Caco-2 (cell line): ENCODE measurements around the gene PRR5. TPM values are rescaled to one million over a fixed set of nuclear protein-coding genes. Genes with fewer than 3 reads are reported as not detected.
A peak's percentile ranks its signal among the peaks of the same experiment; 100 is the strongest.

Experiments used
- BruUV-seq: library from RNA; stranded (reverse); fragments of 400-500 nt; replicated peaks from 2 replicates; lab custom pipeline; 2021; lab: Mats Ljungman, UMichigan
- CTCF ChIA-PET: fragments of 300-600 bp; sonication (Branson Sonifier 250); formaldehyde crosslinking; loops from one replicate; lab custom pipeline; 2022; ENCODE audit warnings: antibody characterized with exemption; lab: Charles Lee
- POLR2A ChIA-PET: fragments of 300-600 bp; sonication (Branson Sonifier 250); formaldehyde crosslinking; loops from one replicate; lab custom pipeline; 2022; ENCODE audit warnings: antibody characterized with exemption; lab: Charles Lee
- DNase-seq, 2 experiments: peaks; one replicate each; pipeline versions ENCODE4 v3.0.0 to v3.0.0-alpha.2; 2020 to 2022
- H3K27me3 ChIP-seq: replicated peaks from 2 replicates; pipeline ENCODE4 v1.6.0; 2011; ENCODE audit warnings: low read length; ENCODE audit not compliant: control insufficient read depth, insufficient read depth
- H3K36me3 ChIP-seq: 2 replicates; pipeline ENCODE4 v1.5.1; 2011; ENCODE audit warnings: low read length; ENCODE audit not compliant: control insufficient read depth, insufficient read depth
- H3K4me1 ChIP-seq: fragments of 250-450 bp; sonication (Bioruptor Pico); 2 replicates; pipeline ENCODE4 v1.5.1; 2020; ENCODE audit warnings: mild to moderate bottlenecking
- H3K4me3 ChIP-seq: 2 replicates; pipeline ENCODE4 v1.5.1; 2011; ENCODE audit warnings: low read depth, mild to moderate bottlenecking, control low read depth, low read length
- H3K9me3 ChIP-seq: fragments of 250-450 bp; sonication (Bioruptor Pico); 2 replicates; pipeline ENCODE4 v1.5.1; 2020; ENCODE audit warnings: mild to moderate bottlenecking, moderate library complexity
- H3K27ac Mint-ChIP-seq: one replicate; pipeline ENCODE4 v1.8.0; 2022; ENCODE audit warnings: mixed read lengths; ENCODE audit not compliant: unreplicated experiment
- H3K27me3 Mint-ChIP-seq: one replicate; pipeline ENCODE4 v1.8.0; 2022; ENCODE audit warnings: mixed read lengths; ENCODE audit not compliant: insufficient read depth, unreplicated experiment
- H3K36me3 Mint-ChIP-seq: one replicate; pipeline ENCODE4 v1.8.0; 2022; ENCODE audit warnings: mild to moderate bottlenecking, mixed read lengths; ENCODE audit not compliant: insufficient read depth, unreplicated experiment
- H3K4me1 Mint-ChIP-seq: one replicate; pipeline ENCODE4 v1.8.0; 2022; ENCODE audit warnings: low read depth, mixed read lengths; ENCODE audit not compliant: unreplicated experiment
- H3K4me3 Mint-ChIP-seq: one replicate; pipeline ENCODE4 v1.8.0; 2022; ENCODE audit warnings: mild to moderate bottlenecking, moderate library complexity, mixed read lengths; ENCODE audit not compliant: unreplicated experiment
- H3K9me3 Mint-ChIP-seq: one replicate; pipeline ENCODE4 v1.8.0; 2022; ENCODE audit warnings: mixed read lengths; ENCODE audit not compliant: unreplicated experiment
- intact Hi-C: fragments of 100-400 bp; cut with micrococcal nuclease; formaldehyde crosslinking; loops from one replicate; pipeline ENCODE4 v1.10.0; 2022; ENCODE audit not compliant: unreplicated experiment
- total RNA-seq: library from RNA; stranded (reverse); gene quantifications from 2 replicates; pipeline ENCODE4 v1.2.3, GENCODE V29; 2022
- TF ChIP-seq, protein P1 (sequence below), 2 experiments: fragments of 200-600 bp in 1 of 2; IDR thresholded peaks; 1 replicate in 1 of 2; 2 replicates in 1 of 2; pipeline versions ENCODE4 v1.5.1 to v1.8.0; 2011 to 2022; ENCODE audit warnings: antibody characterized with exemption in 1 of 2, control low read depth in 1 of 2, inconsistent platforms in 1 of 2, low read depth in 1 of 2, low read length in 1 of 2, mild to moderate bottlenecking in 1 of 2, moderate library complexity in 1 of 2; ENCODE audit not compliant: insufficient read depth in 1 of 2, severe bottlenecking in 1 of 2, unreplicated experiment in 1 of 2

The PRR5 gene
- total RNA-seq, 1 experiment from 2014 or later = 82.8 TPM

DNA sequence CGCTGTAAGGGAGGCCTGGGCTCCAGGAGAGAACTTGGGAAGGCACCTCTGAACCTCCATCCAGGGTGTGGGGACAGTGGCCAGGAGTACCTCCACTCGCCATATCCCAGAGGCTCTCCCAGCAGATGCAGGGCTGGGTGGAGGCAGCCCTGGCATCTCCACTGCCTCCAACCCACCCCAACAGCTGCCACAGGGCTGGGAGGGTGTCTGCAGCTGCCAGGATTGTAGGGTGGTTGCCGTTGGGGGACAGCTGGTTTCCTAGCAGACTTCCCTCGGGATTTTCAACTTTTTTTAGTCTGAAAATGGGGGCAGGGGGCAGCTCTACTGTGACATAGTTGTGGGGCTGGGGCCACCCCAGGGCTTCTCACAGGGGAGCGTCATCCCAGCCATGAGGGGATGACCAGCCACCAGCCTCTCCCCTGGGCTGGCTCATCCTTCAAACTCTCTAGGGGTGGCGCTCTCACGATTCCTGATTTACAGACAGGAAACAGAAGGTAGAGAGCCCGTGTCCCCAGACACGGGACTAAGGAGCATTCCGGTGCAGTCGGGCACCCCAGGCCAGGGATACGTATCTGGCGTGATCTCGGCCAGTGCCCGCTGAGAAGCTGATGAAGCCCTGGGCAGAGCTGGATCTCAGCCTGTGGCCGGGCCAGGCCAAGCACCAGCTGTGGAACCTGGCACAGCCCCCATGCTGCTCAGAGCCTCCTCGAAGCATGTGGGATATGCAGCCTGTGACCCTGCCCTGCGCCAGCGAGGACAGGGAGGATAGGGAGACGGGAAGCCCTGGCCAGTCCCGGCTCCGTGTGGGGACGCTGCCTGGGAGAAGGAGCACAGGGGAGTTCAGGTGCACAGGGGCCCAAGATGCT, 9.9 kb downstream of the PRR5 start:
- TF ChIP-seq, protein P1, sequence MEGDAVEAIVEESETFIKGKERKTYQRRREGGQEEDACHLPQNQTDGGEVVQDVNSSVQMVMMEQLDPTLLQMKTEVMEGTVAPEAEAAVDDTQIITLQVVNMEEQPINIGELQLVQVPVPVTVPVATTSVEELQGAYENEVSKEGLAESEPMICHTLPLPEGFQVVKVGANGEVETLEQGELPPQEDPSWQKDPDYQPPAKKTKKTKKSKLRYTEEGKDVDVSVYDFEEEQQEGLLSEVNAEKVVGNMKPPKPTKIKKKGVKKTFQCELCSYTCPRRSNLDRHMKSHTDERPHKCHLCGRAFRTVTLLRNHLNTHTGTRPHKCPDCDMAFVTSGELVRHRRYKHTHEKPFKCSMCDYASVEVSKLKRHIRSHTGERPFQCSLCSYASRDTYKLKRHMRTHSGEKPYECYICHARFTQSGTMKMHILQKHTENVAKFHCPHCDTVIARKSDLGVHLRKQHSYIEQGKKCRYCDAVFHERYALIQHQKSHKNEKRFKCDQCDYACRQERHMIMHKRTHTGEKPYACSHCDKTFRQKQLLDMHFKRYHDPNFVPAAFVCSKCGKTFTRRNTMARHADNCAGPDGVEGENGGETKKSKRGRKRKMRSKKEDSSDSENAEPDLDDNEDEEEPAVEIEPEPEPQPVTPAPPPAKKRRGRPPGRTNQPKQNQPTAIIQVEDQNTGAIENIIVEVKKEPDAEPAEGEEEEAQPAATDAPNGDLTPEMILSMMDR (IDR thresholded peaks at IDR 0.05; ENCODE audit: insufficient read depth in 1 of 2, low read depth in 1 of 2, low read length in 1 of 2, severe bottlenecking in 1 of 2, unreplicated experiment in 1 of 2) = no peak
- POLR2A ChIA-PET = no interaction called here
- Histone ChIP-seq H3K36me3 (no peaks in the 10 kb centered on the region; the same call in 1 of the 2 replicates), H3K4me3 (no peak overlapping the region), H3K4me1 (peaks cover 31% of the 10 kb centered on the region), H3K27me3 (no peaks in the 10 kb centered on the region), H3K9me3 (no peaks in the 10 kb centered on the region)
- no peaks in the 10 kb centered on the region for H3K9me3 Mint-ChIP-seq
- CTCF ChIA-PET = no interaction called here
- peaks cover 67% of the 10 kb centered on the region for H3K36me3 Mint-ChIP-seq
- no TSS peak for BruUV-seq
- H3K27me3 Mint-ChIP-seq = no peaks in the 10 kb centered on the region
- intact Hi-C loops = no loop called here
- H3K4me1 Mint-ChIP-seq = peaks cover 10% of the 10 kb centered on the region
- no peak for DNase-seq
- H3K27ac Mint-ChIP-seq = peak overlapping the region; percentile 83
- H3K4me3 Mint-ChIP-seq = no peak overlapping the region

DNA sequence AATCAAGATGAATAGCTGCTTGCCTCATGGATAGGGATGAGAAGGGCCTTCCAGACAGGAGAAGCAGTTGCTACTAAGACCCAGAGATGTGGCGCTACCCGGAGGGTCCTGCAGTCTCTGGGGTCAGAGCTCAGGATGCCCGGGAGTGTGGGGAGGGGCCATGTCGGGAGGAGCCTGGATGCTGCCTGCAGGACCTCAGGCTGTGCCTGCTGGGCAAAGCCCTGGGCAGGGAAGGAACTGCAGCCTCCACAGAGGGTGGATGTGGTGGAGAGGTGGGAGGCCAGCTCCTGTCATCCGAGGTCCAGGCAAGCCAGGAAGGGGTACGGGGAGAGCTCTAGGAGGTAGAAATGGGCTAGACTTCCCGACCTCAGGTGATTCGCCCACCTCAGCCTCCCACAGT, 11.0 kb downstream of the PRR5 start:
- Mint-ChIP-seq H3K27me3 (no peaks in the 10 kb centered on the region), H3K4me1 (peaks cover 10% of the 10 kb centered on the region), H3K27ac (peak overlapping the region; percentile 50), H3K4me3 (no peak overlapping the region), H3K9me3 (no peaks in the 10 kb centered on the region), H3K36me3 (peaks cover 71% of the 10 kb centered on the region)
- no peaks in the 10 kb centered on the region; the same call in 1 of the 2 replicates for H3K36me3 ChIP-seq
- CTCF ChIA-PET = no interaction called here
- no peaks in the 10 kb centered on the region for H3K9me3 ChIP-seq
- POLR2A ChIA-PET = no interaction called here
- TF ChIP-seq, protein P1 (IDR thresholded peaks at IDR 0.05; ENCODE audit: insufficient read depth in 1 of 2, low read depth in 1 of 2, low read length in 1 of 2, severe bottlenecking in 1 of 2, unreplicated experiment in 1 of 2) = no peak
- no TSS peak for BruUV-seq
- H3K4me3 ChIP-seq = no peak overlapping the region
- intact Hi-C loops = no loop called here
- DNase-seq = no peak
- H3K27me3 ChIP-seq = no peaks in the 10 kb centered on the region
- peaks cover 31% of the 10 kb centered on the region for H3K4me1 ChIP-seq

DNA sequence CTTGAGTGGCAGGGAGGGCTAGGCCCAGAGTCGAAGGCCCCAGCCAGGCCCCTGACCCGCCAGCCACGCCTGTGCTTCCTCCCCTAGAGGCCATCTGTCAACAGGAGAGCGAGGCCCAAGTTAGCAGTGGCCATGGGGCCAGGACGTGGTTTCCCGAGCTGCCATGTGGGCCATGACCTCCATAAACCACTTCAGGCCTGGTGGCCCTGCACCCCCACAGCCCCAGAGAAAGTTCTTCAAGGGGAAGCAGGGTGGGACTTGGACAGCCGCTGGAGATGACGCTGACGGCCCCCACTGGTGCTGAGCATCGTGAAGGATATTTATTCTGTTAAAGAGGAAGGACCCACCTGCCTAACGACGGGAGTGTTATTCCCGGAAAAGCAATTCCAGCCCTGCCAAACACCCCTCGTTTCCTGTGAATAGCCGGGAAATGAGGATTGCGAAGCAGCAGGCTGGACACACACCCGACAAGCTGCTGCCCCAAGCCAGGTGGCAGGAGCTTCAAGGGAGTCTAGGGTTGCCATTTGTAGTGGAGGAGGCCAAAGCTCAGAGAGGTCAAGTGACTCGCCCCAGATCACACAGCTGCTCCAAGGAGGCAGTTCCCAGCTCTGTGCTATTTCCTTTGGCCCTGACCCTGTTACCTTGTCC, 12.8 kb downstream of the PRR5 start:
- Mint-ChIP-seq H3K4me3 (no peak overlapping the region), H3K27me3 (no peaks in the 10 kb centered on the region), H3K36me3 (peaks cover 75% of the 10 kb centered on the region), H3K9me3 (no peaks in the 10 kb centered on the region), H3K27ac (no peak overlapping the region), H3K4me1 (peaks cover 10% of the 10 kb centered on the region)
- TF ChIP-seq, protein P1 (IDR thresholded peaks at IDR 0.05; ENCODE audit: insufficient read depth in 1 of 2, low read depth in 1 of 2, low read length in 1 of 2, severe bottlenecking in 1 of 2, unreplicated experiment in 1 of 2) = no peak
- no peak overlapping the region for H3K4me3 ChIP-seq
- POLR2A ChIA-PET = no interaction called here
- intact Hi-C loops = no loop called here
- H3K9me3 ChIP-seq = no peaks in the 10 kb centered on the region
- peaks cover 24% of the 10 kb centered on the region for H3K4me1 ChIP-seq
- DNase-seq = no peak
- no peaks in the 10 kb centered on the region for H3K27me3 ChIP-seq
- H3K36me3 ChIP-seq = no peaks in the 10 kb centered on the region; the same call in 1 of the 2 replicates
- no TSS peak for BruUV-seq
- CTCF ChIA-PET = no interaction called here
